ENCODE data around the gene NLRP6.

NLRP6 gene

GRCh38 chr11:292211-293121 lies 14.3 kb downstream of the NLRP6 start:
- Histone ChIP-seq H3K36me3 (ENCODE audit: control insufficient read depth, low read depth, low read length) (peaks cover 19% of the 10 kb centered on the region), H3K27ac (ENCODE audit: low read length) (no peak overlapping the region), H3K4me1 (ENCODE audit: control insufficient read depth, low read depth, low read length) (peaks cover 12% of the 10 kb centered on the region), H3K4me3 (ENCODE audit: low read length) (no peak overlapping the region), H3K9me3 (ENCODE audit: control insufficient read depth, low read depth, low read length) (no peaks in the 10 kb centered on the region), H3K27me3 (ENCODE audit: control insufficient read depth, insufficient read depth, low read length) (peaks cover 11% of the 10 kb centered on the region), H3K9ac (ENCODE audit: low read length) (no peak overlapping the region)

GRCh38 chr11:293271-293851 lies 15.2 kb downstream of the NLRP6 start:
- Histone ChIP-seq H3K9ac (ENCODE audit: low read length) (no peak overlapping the region), H3K4me1 (ENCODE audit: control insufficient read depth, low read depth, low read length) (peaks cover 8% of the 10 kb centered on the region), H3K4me3 (ENCODE audit: low read length) (no peak overlapping the region), H3K36me3 (ENCODE audit: control insufficient read depth, low read depth, low read length) (peaks cover 19% of the 10 kb centered on the region), H3K9me3 (ENCODE audit: control insufficient read depth, low read depth, low read length) (no peaks in the 10 kb centered on the region), H3K27ac (ENCODE audit: low read length) (no peak overlapping the region), H3K27me3 (ENCODE audit: control insufficient read depth, insufficient read depth, low read length) (peaks cover 2% of the 10 kb centered on the region)

- Histone ChIP-seq H3K9ac (ENCODE audit: low read length) (no peak overlapping the region), H3K9me3 (ENCODE audit: control insufficient read depth, low read depth, low read length) (no peaks in the 10 kb centered on the region), H3K4me1 (ENCODE audit: control insufficient read depth, low read depth, low read length) (peaks cover 7% of the 10 kb centered on the region), H3K27ac (ENCODE audit: low read length) (no peak overlapping the region), H3K4me3 (ENCODE audit: low read length) (no peak overlapping the region), H3K27me3 (ENCODE audit: control insufficient read depth, insufficient read depth, low read length) (no peaks in the 10 kb centered on the region), H3K36me3 (ENCODE audit: control insufficient read depth, low read depth, low read length) (peaks cover 19% of the 10 kb centered on the region)
These were observed 15.8 kb downstream of the NLRP6 start for GRCh38 chr11:293852-294661.

GRCh38 chr11:294780-295179 lies 16.6 kb downstream of the NLRP6 start:
- Histone ChIP-seq H3K4me3 (ENCODE audit: low read length) (no peak overlapping the region), H3K27ac (ENCODE audit: low read length) (no peak overlapping the region), H3K9me3 (ENCODE audit: control insufficient read depth, low read depth, low read length) (no peaks in the 10 kb centered on the region), H3K9ac (ENCODE audit: low read length) (no peak overlapping the region), H3K36me3 (ENCODE audit: control insufficient read depth, low read depth, low read length) (peaks cover 19% of the 10 kb centered on the region), H3K4me1 (ENCODE audit: control insufficient read depth, low read depth, low read length) (peaks cover 6% of the 10 kb centered on the region), H3K27me3 (ENCODE audit: control insufficient read depth, insufficient read depth, low read length) (no peaks in the 10 kb centered on the region)

- Histone ChIP-seq H3K9me3 (ENCODE audit: control insufficient read depth, low read depth, low read length) (no peaks in the 10 kb centered on the region), H3K27me3 (ENCODE audit: control insufficient read depth, insufficient read depth, low read length) (no peaks in the 10 kb centered on the region), H3K9ac (ENCODE audit: low read length) (no peak overlapping the region), H3K36me3 (ENCODE audit: control insufficient read depth, low read depth, low read length) (peaks cover 19% of the 10 kb centered on the region), H3K4me1 (ENCODE audit: control insufficient read depth, low read depth, low read length) (peaks cover 8% of the 10 kb centered on the region), H3K4me3 (ENCODE audit: low read length) (no peak overlapping the region), H3K27ac (ENCODE audit: low read length) (no peak overlapping the region)
These were observed 17.4 kb downstream of the NLRP6 start for GRCh38 chr11:295351-296170.

- Histone ChIP-seq H3K27me3 (ENCODE audit: control insufficient read depth, insufficient read depth, low read length) (no peaks in the 10 kb centered on the region), H3K4me3 (ENCODE audit: low read length) (no peak overlapping the region), H3K36me3 (ENCODE audit: control insufficient read depth, low read depth, low read length) (peaks cover 19% of the 10 kb centered on the region), H3K27ac (ENCODE audit: low read length) (no peak overlapping the region), H3K9me3 (ENCODE audit: control insufficient read depth, low read depth, low read length) (no peaks in the 10 kb centered on the region), H3K4me1 (ENCODE audit: control insufficient read depth, low read depth, low read length) (peaks cover 10% of the 10 kb centered on the region), H3K9ac (ENCODE audit: low read length) (no peak overlapping the region)
These were observed 18.2 kb downstream of the NLRP6 start for GRCh38 chr11:296171-297050.

GRCh38 chr11:297051-297585 lies 18.9 kb downstream of the NLRP6 start:
- H3K4me3 ChIP-seq (ENCODE audit: low read length), result no peak overlapping the region
- no peak overlapping the region for H3K27ac ChIP-seq (ENCODE audit: low read length)
- H3K9ac ChIP-seq (ENCODE audit: low read length), result no peak overlapping the region
- H3K27me3 ChIP-seq (ENCODE audit: control insufficient read depth, insufficient read depth, low read length), result no peaks in the 10 kb centered on the region
- H3K36me3 ChIP-seq (ENCODE audit: control insufficient read depth, low read depth, low read length), result peaks cover 17% of the 10 kb centered on the region
- no peaks in the 10 kb centered on the region for H3K9me3 ChIP-seq (ENCODE audit: control insufficient read depth, low read depth, low read length)
- peaks cover 10% of the 10 kb centered on the region for H3K4me1 ChIP-seq (ENCODE audit: control insufficient read depth, low read depth, low read length)

GRCh38 chr11:297586-298405 lies 19.6 kb downstream of the NLRP6 start:
- Histone ChIP-seq H3K36me3 (ENCODE audit: control insufficient read depth, low read depth, low read length) (peaks cover 11% of the 10 kb centered on the region), H3K27me3 (ENCODE audit: control insufficient read depth, insufficient read depth, low read length) (no peaks in the 10 kb centered on the region), H3K9ac (ENCODE audit: low read length) (no peak overlapping the region), H3K4me3 (ENCODE audit: low read length) (no peak overlapping the region), H3K27ac (ENCODE audit: low read length) (no peak overlapping the region), H3K9me3 (ENCODE audit: control insufficient read depth, low read depth, low read length) (no peaks in the 10 kb centered on the region), H3K4me1 (ENCODE audit: control insufficient read depth, low read depth, low read length) (peaks cover 10% of the 10 kb centered on the region)

- Histone ChIP-seq H3K27me3 (ENCODE audit: control insufficient read depth, insufficient read depth, low read length) (no peaks in the 10 kb centered on the region), H3K9ac (ENCODE audit: low read length) (no peak overlapping the region), H3K9me3 (ENCODE audit: control insufficient read depth, low read depth, low read length) (no peaks in the 10 kb centered on the region), H3K4me1 (ENCODE audit: control insufficient read depth, low read depth, low read length) (peaks cover 10% of the 10 kb centered on the region), H3K36me3 (ENCODE audit: control insufficient read depth, low read depth, low read length) (peaks cover 5% of the 10 kb centered on the region), H3K27ac (ENCODE audit: low read length) (no peak overlapping the region), H3K4me3 (ENCODE audit: low read length) (no peak overlapping the region)
These were observed 20.3 kb downstream of the NLRP6 start for GRCh38 chr11:298406-299065.

Measured in iPS-18a (cell line).